LNCaP clone FGC (cell line): ENCODE results near the gene COL13A1.

Source experiments
- DNase-seq: peaks from one replicate; pipeline ENCODE4 v3.0.0-alpha.2; 2011; ENCODE audit warnings: low read depth
- H3K4me3 ChIP-seq: 2 replicates; pipeline ENCODE4 v1.5.1; 2011; ENCODE audit warnings: mild to moderate bottlenecking, low read depth, low read length, control low read depth
- TF ChIP-seq, protein P1 (sequence below): IDR thresholded peaks from 2 replicates; pipeline ENCODE4 v1.5.1; 2012; ENCODE audit warnings: mild to moderate bottlenecking; ENCODE audit not compliant: control insufficient read depth, insufficient read depth; ENCODE audit errors: extremely low read depth

The COL13A1 gene

DNA sequence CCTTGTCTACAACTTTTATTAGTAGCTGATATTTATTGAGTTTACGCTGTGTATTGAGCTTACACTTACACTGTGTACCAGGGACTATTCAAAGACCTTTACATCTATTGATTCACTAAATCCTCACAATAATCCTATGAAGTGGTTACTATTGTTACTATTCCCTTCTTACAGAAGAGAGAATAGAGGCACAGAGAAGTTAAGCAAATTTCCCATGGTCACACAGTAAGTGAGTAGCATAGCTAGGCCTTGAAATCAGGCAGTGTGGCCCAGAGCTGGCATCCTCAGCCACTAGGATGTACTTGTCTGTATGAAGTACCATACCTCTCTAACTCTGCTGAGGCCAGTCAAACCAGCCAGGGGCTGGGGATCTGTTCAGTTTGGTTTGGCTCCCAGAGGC, 7.6 kb downstream of the COL13A1 start:
- no peak for DNase-seq
- no peak overlapping the region for H3K4me3 ChIP-seq
- TF ChIP-seq, protein P1, sequence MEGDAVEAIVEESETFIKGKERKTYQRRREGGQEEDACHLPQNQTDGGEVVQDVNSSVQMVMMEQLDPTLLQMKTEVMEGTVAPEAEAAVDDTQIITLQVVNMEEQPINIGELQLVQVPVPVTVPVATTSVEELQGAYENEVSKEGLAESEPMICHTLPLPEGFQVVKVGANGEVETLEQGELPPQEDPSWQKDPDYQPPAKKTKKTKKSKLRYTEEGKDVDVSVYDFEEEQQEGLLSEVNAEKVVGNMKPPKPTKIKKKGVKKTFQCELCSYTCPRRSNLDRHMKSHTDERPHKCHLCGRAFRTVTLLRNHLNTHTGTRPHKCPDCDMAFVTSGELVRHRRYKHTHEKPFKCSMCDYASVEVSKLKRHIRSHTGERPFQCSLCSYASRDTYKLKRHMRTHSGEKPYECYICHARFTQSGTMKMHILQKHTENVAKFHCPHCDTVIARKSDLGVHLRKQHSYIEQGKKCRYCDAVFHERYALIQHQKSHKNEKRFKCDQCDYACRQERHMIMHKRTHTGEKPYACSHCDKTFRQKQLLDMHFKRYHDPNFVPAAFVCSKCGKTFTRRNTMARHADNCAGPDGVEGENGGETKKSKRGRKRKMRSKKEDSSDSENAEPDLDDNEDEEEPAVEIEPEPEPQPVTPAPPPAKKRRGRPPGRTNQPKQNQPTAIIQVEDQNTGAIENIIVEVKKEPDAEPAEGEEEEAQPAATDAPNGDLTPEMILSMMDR = no peak

DNA sequence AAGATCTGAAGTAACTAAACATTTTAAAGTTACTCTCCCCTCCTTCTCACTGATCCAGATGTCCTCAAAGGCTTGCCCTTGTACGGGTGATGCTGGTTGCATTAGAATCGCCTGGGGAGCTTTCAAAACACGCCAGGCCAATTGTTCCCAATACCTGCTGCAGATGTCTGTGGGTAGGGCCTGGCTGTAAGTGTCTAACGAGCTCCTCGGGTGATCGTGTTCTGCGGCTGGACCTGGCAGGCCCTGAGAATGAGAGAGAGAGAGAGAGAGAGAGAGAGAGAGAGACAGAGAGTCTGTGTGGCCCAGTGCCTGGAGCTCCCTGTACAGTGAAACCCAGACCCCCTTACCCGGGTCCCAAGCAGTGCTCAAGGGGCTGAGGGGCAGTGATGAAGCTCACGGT, 8.4 kb downstream of the COL13A1 start:
- no peak for DNase-seq
- TF ChIP-seq, protein P1 = no peak
- no peak overlapping the region for H3K4me3 ChIP-seq

DNA sequence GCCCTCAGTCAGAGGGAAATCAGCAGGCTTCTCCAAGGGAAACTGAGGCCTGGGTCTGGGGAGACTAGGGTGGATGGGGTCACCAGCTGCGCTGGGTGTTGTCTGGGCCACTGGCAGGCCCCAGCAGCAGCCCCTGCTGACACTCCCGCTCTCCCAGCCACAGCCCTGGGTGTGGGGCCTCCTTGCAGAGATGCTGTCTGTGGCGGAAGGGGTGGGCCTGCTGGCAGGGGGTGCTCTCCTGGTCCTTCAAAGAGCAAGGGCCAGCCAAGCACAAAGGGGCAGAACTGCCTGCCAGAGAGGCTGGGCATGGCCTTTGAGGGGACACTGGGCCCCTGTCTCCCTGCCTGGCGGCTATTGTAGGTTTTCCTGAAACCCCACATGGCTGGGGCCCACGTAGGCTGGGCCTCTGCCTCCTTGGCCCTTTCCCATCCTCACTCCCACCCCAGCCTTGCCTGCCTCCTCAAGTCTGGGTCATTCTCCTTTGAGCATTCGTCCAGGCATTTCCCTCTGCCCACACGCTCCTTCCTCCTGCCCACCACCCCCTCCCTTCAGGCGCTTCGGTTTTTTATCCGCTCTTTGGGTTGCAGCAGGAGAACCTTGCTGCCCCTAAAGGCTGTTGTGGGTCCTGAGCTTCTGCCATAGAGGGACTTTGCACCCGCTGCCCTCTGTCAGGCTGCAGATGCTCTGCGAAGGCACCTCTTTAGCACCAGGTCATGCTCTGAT, 9.1 kb downstream of the COL13A1 start:
- TF ChIP-seq, protein P1 = no peak
- DNase-seq = no peak
- H3K4me3 ChIP-seq = no peak overlapping the region

DNA sequence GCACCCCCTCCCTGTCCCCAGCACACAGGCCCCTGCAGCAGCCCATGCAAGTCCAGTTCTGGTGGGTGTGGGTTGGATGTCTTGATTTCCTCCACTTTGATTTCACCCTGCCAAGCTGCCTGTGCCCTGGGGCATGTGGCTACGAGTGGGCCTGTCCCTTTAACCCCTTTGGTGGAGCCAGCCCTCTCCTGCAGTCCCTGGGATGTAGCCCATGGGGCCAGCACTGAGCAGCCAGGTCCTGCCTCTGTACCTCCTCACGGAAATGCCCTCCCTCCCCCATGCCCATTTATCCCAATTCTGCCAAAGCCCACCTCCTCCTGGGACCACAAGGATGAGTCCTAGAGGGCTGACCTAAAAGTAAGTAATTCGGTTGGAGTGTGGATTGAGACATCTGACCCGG, 11.9 kb downstream of the COL13A1 start:
- H3K4me3 ChIP-seq = no peak overlapping the region
- DNase-seq = no peak
- TF ChIP-seq, protein P1 = no peak

DNA sequence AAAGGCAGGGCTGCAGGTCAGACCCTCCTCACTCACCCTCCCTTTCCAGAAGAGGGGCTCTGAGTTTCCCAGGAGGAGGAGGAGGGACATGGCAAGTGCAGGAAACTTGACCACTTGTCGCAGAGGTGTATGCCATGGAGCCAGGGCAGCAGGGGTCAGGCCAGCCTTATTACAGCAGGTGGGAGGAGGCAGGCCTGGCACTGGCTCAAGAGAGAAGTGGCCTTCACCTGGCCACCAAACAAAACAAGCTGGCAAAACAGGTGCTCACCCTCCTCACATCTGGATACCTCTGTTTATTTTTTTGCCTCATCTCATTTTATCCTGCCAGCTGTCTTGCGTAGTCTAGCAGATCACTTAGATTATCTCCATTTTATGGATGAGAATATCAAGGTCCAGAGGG, 12.5 kb downstream of the COL13A1 start:
- no peak overlapping the region for H3K4me3 ChIP-seq
- TF ChIP-seq, protein P1 = 0 out of 2 replicates have a peak, but pooled peaks have one; percentile 1
- DNase-seq = no peak

DNA sequence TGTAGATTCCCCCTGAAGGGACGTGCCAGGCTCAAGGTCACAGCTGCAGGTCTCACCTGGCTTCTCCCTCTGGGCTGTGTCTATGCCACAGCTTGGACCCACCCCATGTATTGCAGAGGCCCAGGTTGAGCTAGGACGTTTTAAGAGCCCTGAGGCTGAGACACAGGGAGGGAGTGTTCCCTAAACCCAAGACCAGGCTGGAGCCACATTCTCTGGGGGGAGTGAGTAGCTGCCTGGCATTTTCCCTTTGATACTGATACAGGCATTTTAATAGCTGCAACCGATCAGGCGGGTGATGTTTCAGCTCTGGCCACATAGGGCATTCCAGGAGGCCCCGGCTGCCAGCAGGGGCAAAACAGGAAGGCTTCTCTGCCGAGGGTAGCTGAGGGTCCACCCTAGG, 13.4 kb downstream of the COL13A1 start:
- no peak for DNase-seq
- no peak overlapping the region for H3K4me3 ChIP-seq
- TF ChIP-seq, protein P1 = no peak

DNA sequence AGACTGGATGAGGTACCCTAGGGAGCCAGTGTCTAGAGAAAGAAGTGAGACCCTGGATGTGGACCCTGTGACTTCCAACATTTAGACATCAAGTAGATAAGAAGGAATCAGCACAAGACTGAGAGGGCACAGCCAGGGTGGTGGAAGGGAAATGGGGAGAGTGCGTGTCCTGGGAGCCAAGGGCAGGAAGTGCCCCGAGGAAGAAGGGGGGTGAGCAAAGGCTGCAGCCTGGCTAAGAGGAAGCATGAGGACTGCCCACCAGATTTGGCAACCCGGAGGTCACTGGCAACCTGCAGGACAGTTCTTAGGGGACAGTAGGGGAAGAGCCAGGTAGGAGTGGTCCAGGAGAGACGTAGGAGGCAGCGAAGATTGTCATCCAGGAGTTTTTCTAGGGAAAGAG, 14.8 kb downstream of the COL13A1 start:
- TF ChIP-seq, protein P1 = no peak
- no peak for DNase-seq
- no peak overlapping the region for H3K4me3 ChIP-seq
